Upper lobe of left lung (tissue), 4 donors: ENCODE data around the gene CPEB2.

Experiments used
- POLR2AphosphoS5 ChIP-seq, 2 donors: sonication (generic); formaldehyde crosslinking; IDR thresholded peaks; one replicate each; pipeline ENCODE4 v1.5.1; 2017; ENCODE audit warnings: antibody characterized with exemption in 2 of 2
- TF ChIP-seq, protein P1 (sequence below), 6 experiments: fragments of 450-650 bp in 4 of 6; fragments of 200-600 bp in 2 of 6; sonication (generic) in 2 of 6; IDR thresholded peaks; one replicate each; pipeline ENCODE4 v1.5.1; 2016 to 2019; ENCODE audit warnings: antibody characterized with exemption in 6 of 6

- TF ChIP-seq, protein P1, sequence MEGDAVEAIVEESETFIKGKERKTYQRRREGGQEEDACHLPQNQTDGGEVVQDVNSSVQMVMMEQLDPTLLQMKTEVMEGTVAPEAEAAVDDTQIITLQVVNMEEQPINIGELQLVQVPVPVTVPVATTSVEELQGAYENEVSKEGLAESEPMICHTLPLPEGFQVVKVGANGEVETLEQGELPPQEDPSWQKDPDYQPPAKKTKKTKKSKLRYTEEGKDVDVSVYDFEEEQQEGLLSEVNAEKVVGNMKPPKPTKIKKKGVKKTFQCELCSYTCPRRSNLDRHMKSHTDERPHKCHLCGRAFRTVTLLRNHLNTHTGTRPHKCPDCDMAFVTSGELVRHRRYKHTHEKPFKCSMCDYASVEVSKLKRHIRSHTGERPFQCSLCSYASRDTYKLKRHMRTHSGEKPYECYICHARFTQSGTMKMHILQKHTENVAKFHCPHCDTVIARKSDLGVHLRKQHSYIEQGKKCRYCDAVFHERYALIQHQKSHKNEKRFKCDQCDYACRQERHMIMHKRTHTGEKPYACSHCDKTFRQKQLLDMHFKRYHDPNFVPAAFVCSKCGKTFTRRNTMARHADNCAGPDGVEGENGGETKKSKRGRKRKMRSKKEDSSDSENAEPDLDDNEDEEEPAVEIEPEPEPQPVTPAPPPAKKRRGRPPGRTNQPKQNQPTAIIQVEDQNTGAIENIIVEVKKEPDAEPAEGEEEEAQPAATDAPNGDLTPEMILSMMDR (IDR thresholded peaks at IDR 0.05): no peak
- no peak for TF ChIP-seq POLR2AphosphoS5 (IDR thresholded peaks at IDR 0.05)
Measured at GRCh38 chr4:15077969-15078368, 75.7 kb downstream of the CPEB2 start.
